ENCODE measurements around the gene PER1. TPM values are rescaled to one million over a fixed set of nuclear protein-coding genes. Genes with fewer than 3 reads are reported as not detected.
A peak's percentile ranks its signal among the peaks of the same experiment; 100 is the strongest.

The PER1 gene
- total and polyA plus RNA-seq, 9 of the 15 experiments (the other 6 are each of a cell fraction or from before 2014, with no cell fraction given), result 0.13 to 26.0 (median 3.4) TPM

GRCh38 chr17:8153525-8153956 is 1.3 kb upstream of the PER1 start (continued):
- no peak for TF ChIP-seq ZNF740 (CRISPR knock-in tag; IDR thresholded peaks at IDR 0.05)
- TF ChIP-seq ZNF740 (tag; IDR thresholded peaks at IDR 0.05), result no peak
- TF ChIP-seq BHLHE40 (IDR thresholded peaks at IDR 0.05; ENCODE audit: low read length), result peak; percentile 51
- TF ChIP-seq ZMIZ1 (IDR thresholded peaks at IDR 0.05; ENCODE audit: low read depth in 2 of 2, low read length in 2 of 2), result no peak
- TF ChIP-seq HCFC1 (IDR thresholded peaks at IDR 0.05; ENCODE audit: low read depth, low read length), result no peak
- no peak for TF ChIP-seq GTF2B (IDR thresholded peaks at IDR 0.05; ENCODE audit: extremely low read depth, insufficient read length)
- no peak for TF ChIP-seq ZNF41 (CRISPR knock-in tag; conservative IDR thresholded peaks at IDR 0.05)
- no peak for TF ChIP-seq MCM7 (IDR thresholded peaks at IDR 0.05)
- TF ChIP-seq ZNF134 (CRISPR knock-in tag; conservative IDR thresholded peaks at IDR 0.05), result no peak
- TF ChIP-seq MTA3 (IDR thresholded peaks at IDR 0.05; ENCODE audit: borderline replicate concordance), result no peak
- no peak for TF ChIP-seq ZC3H11A (IDR thresholded peaks at IDR 0.05; ENCODE audit: low read depth, low read length)
- peak; percentile 41; the same call in 1 of the 2 replicates for TF ChIP-seq CBFA2T2 (conservative IDR thresholded peaks at IDR 0.05)
- no peak for TF ChIP-seq SRSF3 (IDR thresholded peaks at IDR 0.05; ENCODE audit: insufficient read depth, low read length)
- no peak for TF ChIP-seq GATAD2B (IDR thresholded peaks at IDR 0.05; ENCODE audit: borderline replicate concordance)
- TF ChIP-seq TRIM24 (IDR thresholded peaks at IDR 0.05), result no peak
- TF ChIP-seq THRB (CRISPR knock-in tag; conservative IDR thresholded peaks at IDR 0.05), result no peak
- no peak for TF ChIP-seq ZNF449 (CRISPR knock-in tag; IDR thresholded peaks at IDR 0.05)
- TF ChIP-seq NUFIP1 (IDR thresholded peaks at IDR 0.05; ENCODE audit: partially characterized antibody), result no peak
- peak; percentile 21 to 22 for TF ChIP-seq E2F6 (IDR thresholded peaks at IDR 0.05; ENCODE audit: borderline replicate concordance in 1 of 2, extremely low read depth in 1 of 2, insufficient read depth in 1 of 2, insufficient read length in 1 of 2, low read depth in 1 of 2, low read length in 1 of 2, poor library complexity in 1 of 2, severe bottlenecking in 1 of 2)
- no peak for TF ChIP-seq ZNF140 (CRISPR knock-in tag; IDR thresholded peaks at IDR 0.05)
- no peak for TF ChIP-seq SRSF1 (IDR thresholded peaks at IDR 0.05; ENCODE audit: low read depth, low read length)

All from K562 (cell line).